ENCODE data around the gene LSAMP. TPM values are rescaled to one million over a fixed set of nuclear protein-coding genes. Genes with fewer than 3 reads are reported as not detected.

LSAMP gene
- total and polyA plus RNA-seq, 2 of the 13 experiments (the other 11 are each of a cell fraction or from before 2014, with no cell fraction given): not detected

DNA sequence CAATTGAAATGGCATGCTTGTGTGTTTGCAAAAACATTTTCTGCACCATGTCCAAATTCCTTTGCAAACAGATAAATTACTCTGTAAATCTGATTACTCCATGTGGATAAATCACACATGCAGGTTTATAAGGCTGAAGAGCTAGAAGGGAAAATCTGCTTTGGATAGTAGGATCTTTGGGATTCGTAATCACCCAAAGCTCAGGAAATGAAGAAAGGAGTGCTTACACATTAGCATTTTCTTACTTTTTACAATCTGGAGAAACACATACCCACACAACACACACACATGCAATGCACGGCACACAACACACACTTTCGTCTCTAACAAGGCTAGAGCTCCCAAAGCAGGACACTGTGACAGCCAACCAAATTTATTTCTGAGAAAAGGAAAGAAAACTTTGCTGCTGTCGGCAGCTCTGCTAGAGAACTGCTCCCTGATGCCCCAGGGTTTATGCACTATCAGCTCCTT, 2.1 kb downstream of the LSAMP start:
- CTCF ChIA-PET (ENCODE audit: low intra/inter-chr PET ratio, low total read pairs): no interaction called here
- ATAC-seq (no peak), FAIRE-seq (no peak), DNase-seq (ENCODE audit: low spot score) (no peak)
- Histone ChIP-seq H3K4me3 (replicated peaks in 1 of 3; ENCODE audit: insufficient read depth in 1 of 3, low read depth in 2 of 3, low read length in 3 of 3) (no peak overlapping the region), H3K27me3 (ENCODE audit: control insufficient read depth in 1 of 2, insufficient read depth in 2 of 2, low read length in 2 of 2) (peaks cover 0 to 9% of the 10 kb centered on the region in 2 experiments; a peak in 2 of 5 replicates), H4K20me1 (ENCODE audit: insufficient read depth, low read length) (no peaks in the 10 kb centered on the region), H3K36me3 (replicated peaks in 1 of 2; ENCODE audit: control insufficient read depth in 1 of 2, insufficient read depth in 2 of 2, low read length in 2 of 2) (no peaks in the 10 kb centered on the region), H3K79me2 (ENCODE audit: insufficient read depth, low read length) (no peaks in the 10 kb centered on the region), H3K4me1 (ENCODE audit: insufficient read depth, low read length) (no peaks in the 10 kb centered on the region), H2AFZ (ENCODE audit: low read length) (no peak overlapping the region), H3K4me2 (ENCODE audit: low read depth, low read length) (no peak overlapping the region), H3K27ac (ENCODE audit: extremely low read length, insufficient read depth, low read length) (no peak overlapping the region), H3K9ac (ENCODE audit: insufficient read depth, low read depth, low read length) (no peak overlapping the region), H3K9me3 (ENCODE audit: low read length) (no peaks in the 10 kb centered on the region)
- in situ Hi-C loops (cut with HindIII; ENCODE audit: extremely low pct_ligation_motif_present, low pct_unique_long_range_greater_than_20kb) (no loop called here), intact Hi-C loops (cut with micrococcal nuclease; ENCODE audit: unreplicated experiment) (no loop called here)
- POLR2A ChIA-PET: no interaction called here
- TF ChIP-seq ZNF3 (CRISPR knock-in tag; IDR thresholded peaks at IDR 0.05) (no peak), ZNF552 (CRISPR knock-in tag; IDR thresholded peaks at IDR 0.05; ENCODE audit: borderline replicate concordance) (no peak), ZNF678 (CRISPR knock-in tag; IDR thresholded peaks at IDR 0.05) (no peak), ZNF614 (CRISPR knock-in tag; IDR thresholded peaks at IDR 0.05; ENCODE audit: borderline replicate concordance) (no peak), CREM (IDR thresholded peaks at IDR 0.05) (no peak), CREM (CRISPR knock-in tag; IDR thresholded peaks at IDR 0.05) (no peak), PHB2 (IDR thresholded peaks at IDR 0.05; ENCODE audit: partially characterized antibody) (no peak), TEAD3 (CRISPR knock-in tag; optimal IDR thresholded peaks at IDR 0.05; ENCODE audit: borderline replicate concordance) (no peak)
- TF ChIP-seq, protein P1, sequence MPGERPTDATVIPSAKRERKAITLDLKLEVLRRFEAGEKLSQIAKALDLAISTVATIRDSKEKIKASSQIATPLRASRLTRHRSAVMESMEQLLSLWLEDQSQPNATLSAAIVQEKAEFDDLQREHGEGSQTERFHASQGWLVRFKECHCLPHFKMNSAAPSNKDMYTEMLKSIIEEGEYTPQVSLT (CRISPR knock-in tag; IDR thresholded peaks at IDR 0.05; ENCODE audit: borderline replicate concordance, low read depth): no peak
- TF ChIP-seq, protein P2, sequence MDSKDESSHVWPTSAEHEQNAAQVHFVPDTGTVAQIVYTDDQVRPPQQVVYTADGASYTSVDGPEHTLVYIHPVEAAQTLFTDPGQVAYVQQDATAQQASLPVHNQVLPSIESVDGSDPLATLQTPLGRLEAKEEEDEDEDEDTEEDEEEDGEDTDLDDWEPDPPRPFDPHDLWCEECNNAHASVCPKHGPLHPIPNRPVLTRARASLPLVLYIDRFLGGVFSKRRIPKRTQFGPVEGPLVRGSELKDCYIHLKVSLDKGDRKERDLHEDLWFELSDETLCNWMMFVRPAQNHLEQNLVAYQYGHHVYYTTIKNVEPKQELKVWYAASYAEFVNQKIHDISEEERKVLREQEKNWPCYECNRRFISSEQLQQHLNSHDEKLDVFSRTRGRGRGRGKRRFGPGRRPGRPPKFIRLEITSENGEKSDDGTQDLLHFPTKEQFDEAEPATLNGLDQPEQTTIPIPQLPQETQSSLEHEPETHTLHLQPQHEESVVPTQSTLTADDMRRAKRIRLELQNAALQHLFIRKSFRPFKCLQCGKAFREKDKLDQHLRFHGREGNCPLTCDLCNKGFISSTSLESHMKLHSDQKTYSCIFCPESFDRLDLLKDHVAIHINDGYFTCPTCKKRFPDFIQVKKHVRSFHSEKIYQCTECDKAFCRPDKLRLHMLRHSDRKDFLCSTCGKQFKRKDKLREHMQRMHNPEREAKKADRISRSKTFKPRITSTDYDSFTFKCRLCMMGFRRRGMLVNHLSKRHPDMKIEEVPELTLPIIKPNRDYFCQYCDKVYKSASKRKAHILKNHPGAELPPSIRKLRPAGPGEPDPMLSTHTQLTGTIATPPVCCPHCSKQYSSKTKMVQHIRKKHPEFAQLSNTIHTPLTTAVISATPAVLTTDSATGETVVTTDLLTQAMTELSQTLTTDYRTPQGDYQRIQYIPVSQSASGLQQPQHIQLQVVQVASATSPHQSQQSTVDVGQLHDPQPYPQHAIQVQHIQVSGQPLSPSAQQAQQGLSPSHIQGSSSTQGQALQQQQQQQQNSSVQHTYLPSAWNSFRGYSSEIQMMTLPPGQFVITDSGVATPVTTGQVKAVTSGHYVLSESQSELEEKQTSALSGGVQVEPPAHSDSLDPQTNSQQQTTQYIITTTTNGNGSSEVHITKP (CRISPR knock-in tag; IDR thresholded peaks at IDR 0.05; ENCODE audit: low read depth): no peak
- TF ChIP-seq, protein P3, sequence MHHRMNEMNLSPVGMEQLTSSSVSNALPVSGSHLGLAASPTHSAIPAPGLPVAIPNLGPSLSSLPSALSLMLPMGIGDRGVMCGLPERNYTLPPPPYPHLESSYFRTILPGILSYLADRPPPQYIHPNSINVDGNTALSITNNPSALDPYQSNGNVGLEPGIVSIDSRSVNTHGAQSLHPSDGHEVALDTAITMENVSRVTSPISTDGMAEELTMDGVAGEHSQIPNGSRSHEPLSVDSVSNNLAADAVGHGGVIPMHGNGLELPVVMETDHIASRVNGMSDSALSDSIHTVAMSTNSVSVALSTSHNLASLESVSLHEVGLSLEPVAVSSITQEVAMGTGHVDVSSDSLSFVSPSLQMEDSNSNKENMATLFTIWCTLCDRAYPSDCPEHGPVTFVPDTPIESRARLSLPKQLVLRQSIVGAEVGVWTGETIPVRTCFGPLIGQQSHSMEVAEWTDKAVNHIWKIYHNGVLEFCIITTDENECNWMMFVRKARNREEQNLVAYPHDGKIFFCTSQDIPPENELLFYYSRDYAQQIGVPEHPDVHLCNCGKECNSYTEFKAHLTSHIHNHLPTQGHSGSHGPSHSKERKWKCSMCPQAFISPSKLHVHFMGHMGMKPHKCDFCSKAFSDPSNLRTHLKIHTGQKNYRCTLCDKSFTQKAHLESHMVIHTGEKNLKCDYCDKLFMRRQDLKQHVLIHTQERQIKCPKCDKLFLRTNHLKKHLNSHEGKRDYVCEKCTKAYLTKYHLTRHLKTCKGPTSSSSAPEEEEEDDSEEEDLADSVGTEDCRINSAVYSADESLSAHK (CRISPR knock-in tag; IDR thresholded peaks at IDR 0.05; ENCODE audit: borderline replicate concordance): no peak
- TF ChIP-seq, protein P4, sequence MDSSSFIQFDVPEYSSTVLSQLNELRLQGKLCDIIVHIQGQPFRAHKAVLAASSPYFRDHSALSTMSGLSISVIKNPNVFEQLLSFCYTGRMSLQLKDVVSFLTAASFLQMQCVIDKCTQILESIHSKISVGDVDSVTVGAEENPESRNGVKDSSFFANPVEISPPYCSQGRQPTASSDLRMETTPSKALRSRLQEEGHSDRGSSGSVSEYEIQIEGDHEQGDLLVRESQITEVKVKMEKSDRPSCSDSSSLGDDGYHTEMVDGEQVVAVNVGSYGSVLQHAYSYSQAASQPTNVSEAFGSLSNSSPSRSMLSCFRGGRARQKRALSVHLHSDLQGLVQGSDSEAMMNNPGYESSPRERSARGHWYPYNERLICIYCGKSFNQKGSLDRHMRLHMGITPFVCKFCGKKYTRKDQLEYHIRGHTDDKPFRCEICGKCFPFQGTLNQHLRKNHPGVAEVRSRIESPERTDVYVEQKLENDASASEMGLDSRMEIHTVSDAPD (CRISPR knock-in tag; IDR thresholded peaks at IDR 0.05): no peak
- 0% methylated on average over 4 of the region's 4 CpGs for WGBS (ENCODE audit: low lambda C conversion rate)
- BruUV-seq (replicated peaks): no TSS peak

All from HepG2 (cell line).